HL-60/S4 treated with retinoic acid at 250 ng/mL for 4 days and 3 days (cell line): ENCODE data around the gene SHROOM2.
"Not testable (repeated sequence)": the region's sequence is repeated elsewhere in the genome, so short reads cannot be mapped to it uniquely, and the experiment has no call there.

Experiments used
- in situ Hi-C: fragments of 300-500 bp; cut with MboI; formaldehyde crosslinking; loops from 2 replicates; pipeline ENCODE4 v1.7.0; 2022; ENCODE audit warnings: low sequenced_read_pairs

SHROOM2 gene

GRCh38 chrX:9785944-9786797 is at the start of gene SHROOM2:
Gene SHROOM2 (plus strand): TSS chrX:9786429. CDS start chrX:9786546, 117 bp downstream.
- in situ Hi-C loops = no loop called here

- in situ Hi-C loops = no loop called here
These were observed 48.9 kb upstream of the SHROOM2 start for GRCh38 chrX:9737363-9737762.

GRCh38 chrX:9738151-9738550 is 48.1 kb upstream of the SHROOM2 start:
- in situ Hi-C loops = no loop called here

- in situ Hi-C loops = no loop called here
These were observed 47.1 kb upstream of the SHROOM2 start for GRCh38 chrX:9739130-9739529.

GRCh38 chrX:9745417-9746115 is 40.7 kb upstream of the SHROOM2 start:
- in situ Hi-C loops = no loop called here

GRCh38 chrX:9746148-9746888 is 39.9 kb upstream of the SHROOM2 start:
- in situ Hi-C loops = no loop called here

- in situ Hi-C loops = no loop called here
These were observed 38.6 kb upstream of the SHROOM2 start for GRCh38 chrX:9747644-9748043.

- in situ Hi-C loops = no loop called here
These were observed 37.0 kb upstream of the SHROOM2 start for GRCh38 chrX:9749146-9749692.

- in situ Hi-C loops = no loop called here
These were observed 28.9 kb upstream of the SHROOM2 start for GRCh38 chrX:9757366-9757765.

- in situ Hi-C loops = no loop called here
These were observed 28.1 kb upstream of the SHROOM2 start for GRCh38 chrX:9758021-9758638.

- in situ Hi-C loops = no loop called here
These were observed 26.9 kb upstream of the SHROOM2 start for GRCh38 chrX:9759337-9759736.

GRCh38 chrX:9765072-9765736 is 21.0 kb upstream of the SHROOM2 start:
- in situ Hi-C loops = no loop called here

- in situ Hi-C loops = no loop called here
These were observed 20.5 kb upstream of the SHROOM2 start, which contains the start of gene GPR143 for GRCh38 chrX:9765737-9766097. Gene GPR143 (minus strand): TSS chrX:9765847. CDS start chrX:9765817, 30 bp downstream.

- in situ Hi-C loops = no loop called here
These were observed 18.9 kb upstream of the SHROOM2 start for GRCh38 chrX:9767375-9767774.

- in situ Hi-C loops = not testable (repeated sequence)
These were observed 17.8 kb upstream of the SHROOM2 start for GRCh38 chrX:9768321-9768839.

GRCh38 chrX:9770319-9770718 is 15.9 kb upstream of the SHROOM2 start:
- in situ Hi-C loops = no loop called here

- in situ Hi-C loops = no loop called here
These were observed 13.3 kb upstream of the SHROOM2 start for GRCh38 chrX:9772943-9773342.

- in situ Hi-C loops = no loop called here
These were observed 10.3 kb upstream of the SHROOM2 start for GRCh38 chrX:9775930-9776329.

- in situ Hi-C loops = no loop called here
These were observed 4.3 kb upstream of the SHROOM2 start for GRCh38 chrX:9781941-9782340.

GRCh38 chrX:9784332-9784731 is 1.9 kb upstream of the SHROOM2 start:
- in situ Hi-C loops = no loop called here
